ENCODE measurements around the gene SORCS2.

The SORCS2 gene

DNA sequence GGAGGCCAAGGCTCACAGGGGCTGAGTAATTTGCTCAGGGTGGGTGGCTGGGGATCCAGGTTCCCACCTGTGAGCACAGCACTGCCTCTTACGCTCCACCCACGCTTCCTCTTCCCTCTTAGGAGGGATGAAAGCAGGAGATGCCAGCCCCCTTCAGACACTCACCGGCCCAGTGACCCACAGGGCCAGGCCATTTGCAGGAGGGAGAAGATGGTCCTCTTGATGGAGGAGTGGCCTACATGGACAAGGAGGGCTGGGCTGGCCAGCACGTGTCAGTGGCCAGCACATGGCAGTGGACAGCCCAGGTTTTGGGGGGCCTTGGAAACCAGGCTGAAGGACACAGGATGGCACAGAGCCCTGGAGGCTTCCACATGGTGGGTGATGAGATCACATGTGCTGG lies 350.4 kb downstream of the SORCS2 start:
- DNase-seq = no peak

DNA sequence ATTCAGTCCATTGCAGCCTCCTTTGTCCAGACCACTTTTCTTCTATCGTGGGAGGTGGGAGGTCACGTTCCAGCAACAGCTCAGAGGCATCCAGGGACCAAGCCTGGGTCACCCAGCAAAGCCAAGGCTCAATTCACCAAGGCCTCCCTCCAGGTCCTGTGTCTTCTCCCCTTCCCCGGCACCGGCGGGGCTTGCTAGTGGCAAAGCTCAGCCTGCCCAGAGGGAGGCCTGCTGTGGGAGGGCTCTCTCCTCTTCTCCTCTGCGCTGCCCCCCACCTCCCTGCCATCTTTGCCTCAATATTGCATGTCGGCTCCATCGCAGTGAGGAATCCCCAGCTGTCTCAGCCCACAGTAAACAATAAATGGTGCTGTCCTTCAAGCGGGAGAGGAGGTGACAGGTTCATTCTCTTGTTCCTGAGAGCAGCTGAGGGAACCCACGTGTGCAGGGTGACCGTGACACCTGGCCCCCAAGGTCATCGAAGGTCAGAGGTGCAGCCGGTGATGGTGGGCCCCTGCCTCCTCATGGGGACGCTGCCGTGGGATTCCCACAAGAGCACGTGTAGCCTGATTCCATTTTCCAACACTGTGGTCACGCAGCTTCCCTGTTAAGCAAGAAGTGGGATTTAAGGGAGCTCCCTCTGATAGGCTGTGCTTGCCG lies 353.9 kb downstream of the SORCS2 start:
- no peak for DNase-seq

GRCh38 chr4:7546809-7547367 lies 354.6 kb downstream of the SORCS2 start:
- DNase-seq = no peak

- no peak for DNase-seq
Measured at GRCh38 chr4:7547368-7548040, 355.2 kb downstream of the SORCS2 start.

DNA sequence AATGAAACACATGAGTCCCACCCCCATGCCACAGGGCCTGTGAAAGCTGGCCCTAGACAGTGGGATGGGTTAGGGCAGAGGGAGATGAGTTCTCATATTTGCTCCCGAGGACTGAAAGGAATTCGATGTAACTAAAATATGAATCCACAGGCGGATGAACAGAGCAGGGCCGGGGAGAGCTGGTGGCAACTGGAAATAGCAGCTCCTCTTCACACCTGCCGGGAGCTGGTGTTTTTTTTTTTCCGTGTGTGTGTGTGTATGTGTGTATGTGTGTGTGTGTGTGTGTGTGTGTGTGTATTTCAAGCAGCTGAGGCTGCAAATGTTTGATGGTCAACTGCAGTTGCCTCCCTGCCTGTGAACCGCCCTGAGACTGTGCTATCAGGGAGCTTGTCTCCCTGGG lies 357.5 kb downstream of the SORCS2 start:
- no peak for DNase-seq

- no peak for DNase-seq
Measured at GRCh38 chr4:7552466-7552865, 360.1 kb downstream of the SORCS2 start.

GRCh38 chr4:7553280-7553679 lies 360.9 kb downstream of the SORCS2 start:
- no peak for DNase-seq

GRCh38 chr4:7554905-7555304 lies 362.6 kb downstream of the SORCS2 start:
- no peak for DNase-seq

DNA sequence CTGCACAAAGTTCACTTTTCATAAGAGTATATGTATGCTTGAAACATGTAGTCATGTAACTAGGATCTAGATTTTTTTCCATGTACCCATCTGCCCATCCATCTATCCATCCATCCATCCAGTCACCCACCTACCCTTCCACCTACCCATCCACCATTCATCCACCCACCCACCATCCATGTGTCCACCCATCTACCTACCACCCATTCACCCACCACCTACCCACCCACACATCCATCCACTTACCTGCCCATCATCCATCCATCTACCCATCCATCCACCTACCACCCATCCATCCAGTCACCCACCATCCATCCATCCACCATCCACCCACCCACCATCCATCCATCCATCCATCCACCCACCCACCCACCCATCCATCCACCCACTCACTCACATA lies 364.2 kb downstream of the SORCS2 start:
- DNase-seq = no peak

DNA sequence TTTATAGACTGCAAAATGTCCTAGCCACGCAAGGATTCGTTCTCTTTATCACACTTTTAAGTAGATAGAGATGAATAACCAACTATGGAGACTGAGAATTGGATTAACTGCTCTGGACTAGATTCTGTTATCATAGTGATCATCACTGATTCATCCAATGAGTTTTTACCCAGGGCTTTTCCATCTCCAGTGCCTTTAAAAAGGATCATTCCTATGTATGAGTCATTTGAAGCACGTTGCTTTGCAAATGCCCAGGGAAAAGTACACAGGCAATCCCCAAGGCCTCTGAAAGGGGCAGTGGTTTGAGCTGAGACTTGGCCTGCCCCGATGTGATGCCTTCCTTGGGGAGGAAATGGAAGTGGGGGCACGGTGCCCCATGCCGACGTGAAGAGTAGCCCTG lies 365.1 kb downstream of the SORCS2 start:
- DNase-seq = no peak

GRCh38 chr4:7558436-7558835 lies 366.1 kb downstream of the SORCS2 start:
- no peak for DNase-seq

DNA sequence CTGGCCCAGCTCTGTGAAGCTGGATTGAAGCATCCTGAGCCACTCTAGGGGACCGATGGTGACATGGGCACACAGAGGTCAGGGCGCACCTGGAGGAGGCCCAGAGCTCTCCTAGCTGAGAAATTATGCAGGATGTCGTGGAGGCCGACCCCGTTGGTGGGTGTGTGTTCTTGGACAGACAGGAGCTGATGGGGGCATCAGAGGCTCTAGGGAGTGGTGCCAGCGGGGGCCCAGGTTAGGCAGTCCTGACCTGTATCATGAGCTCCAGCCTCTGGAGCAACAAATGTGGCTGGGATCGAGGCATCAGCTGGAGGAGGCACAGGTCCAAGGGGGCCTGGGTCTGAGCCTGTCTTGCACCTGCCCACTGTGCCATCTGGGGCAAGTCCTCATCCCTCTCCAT lies 367.0 kb downstream of the SORCS2 start:
- no peak for DNase-seq

DNA sequence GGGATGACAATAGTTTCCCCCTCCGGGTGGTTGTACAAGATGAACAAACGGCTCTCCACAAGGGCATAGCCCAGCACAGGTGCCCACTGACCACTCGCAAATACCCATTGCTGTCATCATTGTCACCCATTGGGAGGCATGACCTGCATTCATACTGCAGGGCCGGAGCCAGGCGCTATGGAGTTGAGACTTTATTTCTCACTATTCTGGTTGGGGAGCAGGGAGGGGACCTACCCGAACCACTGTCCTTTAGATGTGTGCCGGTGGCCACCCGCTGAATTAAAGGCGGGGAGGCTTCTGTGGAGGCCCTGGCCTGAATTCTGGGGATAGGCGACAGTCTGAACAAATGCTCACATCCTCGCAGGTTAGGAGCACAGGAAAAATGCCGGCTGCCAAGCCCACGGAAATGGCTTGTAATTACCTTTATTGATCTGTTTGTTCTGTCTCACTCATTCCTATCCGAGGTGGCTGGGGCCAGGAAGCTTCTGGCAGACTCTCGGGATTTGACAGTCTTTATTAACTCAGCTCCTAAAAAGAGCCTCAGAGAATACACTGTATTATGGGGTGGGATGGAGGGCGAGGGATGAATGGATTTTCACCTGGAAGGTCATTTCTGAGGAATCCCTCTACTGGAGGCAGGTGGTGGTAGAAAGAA lies 367.5 kb downstream of the SORCS2 start:
- no peak for DNase-seq

GRCh38 chr4:7561557-7561956 lies 369.2 kb downstream of the SORCS2 start:
- DNase-seq = no peak

GRCh38 chr4:7564242-7564641 lies 371.9 kb downstream of the SORCS2 start:
- no peak for DNase-seq

DNA sequence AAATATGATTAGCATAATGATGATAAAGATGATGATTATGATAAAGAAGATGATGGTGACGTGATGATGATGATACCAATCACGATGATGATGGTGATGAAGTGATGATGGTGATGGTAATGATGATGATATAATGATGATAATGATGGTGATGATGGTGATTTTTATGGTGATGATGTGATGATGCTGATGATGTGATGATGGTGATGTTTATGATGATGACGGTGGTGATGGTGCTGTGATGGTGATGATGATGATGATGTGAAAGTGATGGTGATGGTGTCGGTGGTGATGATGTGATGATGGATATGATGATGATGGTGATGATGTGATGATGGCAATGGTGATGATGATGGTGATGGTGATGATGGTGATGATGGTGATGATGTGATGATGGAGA lies 373.1 kb downstream of the SORCS2 start:
- DNase-seq = no peak

- DNase-seq = no peak
Measured at GRCh38 chr4:7569810-7570783, 377.8 kb downstream of the SORCS2 start.

GRCh38 chr4:7571001-7571400 lies 378.7 kb downstream of the SORCS2 start:
- DNase-seq = no peak

- no peak for DNase-seq
Measured at GRCh38 chr4:7571701-7572100, 379.4 kb downstream of the SORCS2 start.

GRCh38 chr4:7572894-7573293 lies 380.6 kb downstream of the SORCS2 start:
- DNase-seq = no peak

GRCh38 chr4:7573576-7574091 lies 381.3 kb downstream of the SORCS2 start:
- DNase-seq = no peak

- DNase-seq = no peak
Measured at GRCh38 chr4:7574287-7575014, 382.1 kb downstream of the SORCS2 start.
